HG02763 (cell line): Measurements from ENCODE around the gene ANKS1B.
"Not testable (repeated sequence)": the region's sequence is repeated elsewhere in the genome, so short reads cannot be mapped to it uniquely, and the experiment has no call there.

Experiments used
- ATAC-seq: cut with Tn5 transposase; IDR thresholded peaks from one replicate; pipeline ENCODE4 v1.9.1; 2021; ENCODE audit warnings: mild to moderate bottlenecking, moderate library complexity; ENCODE audit not compliant: unreplicated experiment

The ANKS1B gene

DNA sequence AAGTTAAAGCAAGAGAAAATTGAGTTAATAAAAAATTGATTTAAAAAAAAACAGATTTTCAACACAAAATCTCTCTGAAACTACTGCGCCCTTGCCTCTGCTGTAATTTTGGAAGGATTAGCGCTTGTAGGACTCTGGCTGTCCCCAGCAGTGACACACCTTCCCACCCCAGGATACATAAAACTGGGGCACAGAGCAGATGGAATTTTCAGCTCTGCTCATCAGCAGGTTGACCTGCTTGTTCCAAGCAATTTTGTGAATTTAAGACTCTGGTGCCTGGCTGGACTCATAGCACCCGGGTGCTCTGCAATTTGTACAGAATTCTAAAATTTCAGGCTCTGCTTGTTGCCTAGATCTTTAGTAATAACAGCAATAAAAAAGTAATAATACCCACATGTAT is 595.0 kb downstream of the ANKS1B start:
- ATAC-seq = no peak

DNA sequence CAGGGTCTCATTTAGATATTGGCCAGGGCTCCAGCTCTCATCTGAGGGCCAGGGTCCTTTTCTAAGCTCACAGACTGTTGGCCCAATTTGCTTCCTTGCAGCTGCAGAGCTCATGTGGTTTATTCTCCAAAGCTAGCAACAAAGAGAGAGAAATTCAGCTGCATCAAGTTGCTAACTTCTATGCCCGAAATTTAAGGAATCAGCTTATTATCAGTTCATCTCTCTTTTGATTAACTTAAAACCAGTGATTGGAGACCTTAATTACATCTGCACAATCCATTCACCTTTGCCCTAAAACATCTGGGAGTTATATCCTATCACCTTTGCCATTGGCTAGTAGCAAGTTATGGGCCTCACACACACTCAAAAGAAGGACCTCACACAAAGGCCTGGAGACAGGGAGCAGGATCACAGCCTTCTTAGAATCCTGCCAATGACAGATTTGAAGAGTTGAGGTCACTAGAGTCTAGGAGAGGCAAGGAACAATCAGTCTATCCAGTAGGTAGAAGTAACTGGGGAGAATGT is 596.0 kb downstream of the ANKS1B start:
- no peak for ATAC-seq

DNA sequence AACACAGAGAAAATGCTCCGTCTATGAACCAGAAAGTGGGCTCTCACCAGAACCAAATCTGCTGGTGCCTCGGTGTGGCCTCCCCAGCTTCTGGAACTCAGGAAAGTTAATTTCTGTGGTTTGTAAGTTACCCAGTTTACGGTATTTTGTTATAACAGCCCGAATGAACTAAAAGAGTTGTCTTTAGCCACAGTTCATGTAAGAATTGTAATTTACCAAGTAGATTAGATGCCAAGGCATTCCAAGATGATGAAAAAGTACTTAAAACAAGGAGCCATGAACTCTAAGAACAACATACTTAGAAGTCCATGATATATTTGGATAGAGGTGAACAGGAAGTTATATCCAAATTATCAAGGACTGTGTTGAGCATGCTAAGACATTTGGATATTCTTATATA is 597.1 kb downstream of the ANKS1B start:
- ATAC-seq = no peak

DNA sequence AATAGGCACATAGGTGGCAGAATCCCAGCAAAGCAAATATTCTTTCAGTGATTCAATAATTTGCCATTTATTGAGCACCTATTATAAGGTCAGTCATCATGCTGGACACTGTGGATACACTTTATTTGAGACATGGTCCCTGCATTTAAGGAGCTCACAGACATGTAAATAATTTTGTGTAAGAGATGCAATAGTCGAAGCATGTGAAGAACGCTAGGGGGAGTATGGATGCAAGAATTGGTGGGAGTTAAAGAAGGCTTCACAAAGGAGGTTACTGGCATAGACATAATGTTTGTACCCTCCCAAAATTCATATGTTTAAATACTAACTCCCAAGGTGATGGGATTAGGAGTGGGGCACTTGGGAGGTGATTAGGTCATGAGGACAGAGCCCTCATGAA is 597.8 kb downstream of the ANKS1B start:
- no peak for ATAC-seq

DNA sequence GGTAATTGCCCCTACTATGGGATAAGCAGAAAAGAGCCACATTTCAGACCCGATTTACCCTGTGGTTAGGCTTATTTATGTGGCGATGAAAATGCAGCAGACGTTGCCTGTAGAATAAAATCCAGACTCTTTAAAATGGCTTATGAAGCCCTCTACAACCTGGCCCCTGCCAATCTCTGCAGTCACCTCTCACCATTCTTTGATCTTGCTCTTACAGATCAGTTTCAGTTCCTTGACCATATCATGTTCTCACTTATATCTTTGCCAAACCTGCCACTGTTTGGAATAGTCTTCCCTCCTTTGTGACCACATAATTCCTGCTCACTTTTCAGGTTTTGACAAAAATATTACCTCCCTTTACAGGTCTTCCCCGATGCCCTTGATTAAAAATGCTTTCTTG is 601.5 kb downstream of the ANKS1B start:
- ATAC-seq = no peak

DNA sequence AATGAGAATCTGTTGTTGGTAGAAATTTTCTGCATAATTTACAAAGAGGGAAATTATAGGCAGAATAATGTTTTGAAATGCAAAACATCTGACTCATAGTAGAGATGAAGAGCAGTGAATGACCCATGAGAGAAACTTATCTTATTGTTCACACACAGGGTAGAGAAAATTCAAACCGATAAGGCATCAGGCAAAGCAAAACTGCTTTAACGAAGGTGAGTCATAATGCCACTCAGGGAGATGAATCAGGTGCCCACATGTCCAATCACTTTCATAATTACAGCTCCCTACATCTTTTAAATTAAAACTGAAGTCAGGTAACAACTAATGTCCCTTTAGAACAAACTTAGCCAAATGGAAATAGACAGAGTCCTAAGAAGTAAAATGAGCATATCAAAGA is 602.7 kb downstream of the ANKS1B start:
- peak; percentile 77 for ATAC-seq

DNA sequence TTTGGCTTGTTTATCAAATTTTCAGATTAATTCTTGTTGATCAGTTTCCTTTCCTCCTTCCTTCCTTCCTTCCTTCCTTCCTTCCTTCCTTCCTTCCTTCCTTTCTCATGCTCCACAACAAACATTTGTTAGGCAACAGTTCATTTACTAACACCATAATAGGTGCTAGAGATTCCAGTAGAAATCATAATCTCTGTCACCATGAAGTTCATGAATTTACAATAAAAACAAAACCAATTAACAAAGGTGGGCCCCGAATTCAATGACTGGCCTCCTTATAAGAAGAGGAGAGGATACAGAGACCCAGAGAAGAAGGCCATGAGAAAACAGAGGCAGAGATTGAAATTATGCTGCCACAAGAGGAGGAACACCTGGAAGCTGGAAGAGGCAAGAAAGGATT is 604.0 kb downstream of the ANKS1B start:
- no peak for ATAC-seq

DNA sequence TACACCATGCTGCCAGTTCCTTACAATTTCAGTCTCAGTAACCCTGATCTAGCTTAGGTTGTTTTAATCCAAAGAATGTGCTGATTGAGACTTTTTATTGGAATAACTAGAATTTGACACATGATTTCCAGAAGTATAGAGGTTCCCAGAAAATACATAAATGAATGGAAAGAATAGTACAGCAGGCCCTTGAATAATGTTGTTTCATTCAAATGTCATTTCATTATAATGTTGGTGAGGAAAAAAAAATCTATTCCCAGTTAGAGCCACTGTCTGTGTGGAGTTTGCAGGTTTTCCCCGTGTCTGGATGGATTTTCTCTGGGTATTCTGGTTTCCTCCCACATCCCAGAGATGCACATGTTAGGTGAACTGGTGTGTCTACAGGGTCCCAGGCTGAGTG is 610.7 kb downstream of the ANKS1B start:
- ATAC-seq = no peak

DNA sequence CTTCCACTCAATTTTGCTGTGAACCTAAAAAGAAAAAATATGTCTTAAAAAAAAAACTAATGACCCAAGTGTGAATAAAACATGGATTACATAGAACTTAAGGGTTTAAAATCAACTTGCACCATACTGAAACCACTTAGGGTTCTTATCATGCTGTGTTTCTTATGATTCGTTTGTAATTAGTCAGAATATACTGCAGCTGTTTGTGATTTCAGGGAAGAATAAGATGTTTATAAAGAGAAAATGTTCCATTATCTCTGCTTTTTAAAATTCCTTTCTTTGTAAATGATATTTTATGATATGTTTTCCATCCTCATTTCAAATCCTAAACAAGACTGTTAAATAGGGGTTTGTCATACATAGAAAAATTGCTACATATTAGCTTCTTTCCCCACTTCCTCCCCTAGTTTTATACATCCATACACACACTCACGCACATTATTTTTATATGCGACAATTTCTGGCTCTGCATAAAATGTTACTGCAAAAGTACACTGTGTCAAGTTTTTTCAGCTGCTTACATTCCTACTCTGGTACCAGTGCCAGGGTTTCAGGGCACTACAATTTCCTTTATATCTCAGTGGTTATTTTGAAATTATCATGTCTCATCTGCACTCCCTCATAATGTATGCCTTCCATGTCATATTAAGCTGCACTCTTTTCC is 612.3 kb downstream of the ANKS1B start:
- no peak for ATAC-seq

DNA sequence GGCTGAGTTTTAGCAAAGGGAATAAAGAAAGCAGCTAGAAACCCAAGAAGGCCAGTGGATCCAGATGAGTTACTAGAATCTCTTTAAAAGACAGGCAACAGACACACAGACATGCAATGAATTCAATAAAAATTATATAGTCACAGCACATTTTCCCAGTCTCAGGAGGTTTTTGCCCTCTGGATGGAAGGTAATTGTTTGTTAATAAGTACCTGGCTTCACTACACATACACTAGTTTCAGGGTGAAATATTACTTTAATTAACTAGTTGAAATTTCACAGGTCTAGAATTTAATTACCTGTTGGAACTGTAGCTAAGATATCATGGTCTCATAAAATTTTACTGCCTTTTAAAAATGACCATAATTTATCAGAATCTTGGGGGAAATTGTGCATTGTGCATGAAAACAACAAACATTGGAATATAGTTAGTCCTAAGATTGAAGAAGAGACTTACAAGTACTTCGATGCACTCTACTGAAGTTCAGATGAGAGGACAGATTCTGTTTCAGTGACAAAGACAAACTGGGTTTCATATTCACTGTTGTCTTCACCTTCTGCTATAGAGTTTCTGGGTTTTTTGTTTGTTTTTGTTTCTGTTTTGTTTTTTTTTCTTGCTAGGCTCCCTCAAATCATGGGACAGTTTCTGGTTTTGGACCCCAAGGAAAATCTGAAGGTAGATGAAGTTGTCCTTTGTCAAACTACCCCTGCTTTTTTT is 614.2 kb downstream of the ANKS1B start:
- no peak for ATAC-seq

DNA sequence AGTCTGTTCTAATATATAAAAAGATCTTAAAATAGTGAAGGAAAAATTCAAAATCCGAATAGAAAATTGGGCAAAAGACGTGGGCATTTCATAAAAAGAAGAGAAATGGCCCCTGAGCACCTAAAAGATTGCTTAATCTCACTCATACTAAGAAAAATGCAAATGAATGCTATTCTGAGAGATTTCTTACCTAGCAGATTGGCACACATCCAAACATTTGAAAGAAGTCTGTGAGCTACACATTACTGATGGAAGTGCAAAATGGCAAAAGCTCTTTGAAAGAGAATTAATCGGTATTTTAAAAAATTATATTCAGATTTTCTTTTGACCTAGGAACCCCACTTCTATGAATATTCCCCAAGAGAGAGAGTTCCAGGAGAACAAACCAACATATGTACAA is 617.6 kb downstream of the ANKS1B start:
- no peak for ATAC-seq

DNA sequence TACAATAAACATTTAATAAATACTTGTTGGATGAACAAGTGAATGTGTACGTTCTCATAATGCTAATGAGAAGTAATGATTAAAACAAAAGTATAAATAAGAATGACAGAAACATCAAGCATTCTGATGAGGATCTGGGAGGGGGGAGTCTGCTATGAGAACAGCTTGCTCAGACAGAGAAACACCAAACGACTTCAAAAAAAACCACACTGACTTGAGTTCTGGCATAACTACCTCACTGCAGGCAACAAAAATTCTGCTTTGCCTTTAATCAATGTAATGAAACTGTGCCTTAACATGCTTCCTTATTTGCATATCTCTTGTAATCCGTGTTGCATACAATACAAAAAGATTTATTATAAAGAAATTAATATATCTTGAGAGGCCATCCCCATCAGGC is 632.5 kb downstream of the ANKS1B start:
- ATAC-seq = no peak

DNA sequence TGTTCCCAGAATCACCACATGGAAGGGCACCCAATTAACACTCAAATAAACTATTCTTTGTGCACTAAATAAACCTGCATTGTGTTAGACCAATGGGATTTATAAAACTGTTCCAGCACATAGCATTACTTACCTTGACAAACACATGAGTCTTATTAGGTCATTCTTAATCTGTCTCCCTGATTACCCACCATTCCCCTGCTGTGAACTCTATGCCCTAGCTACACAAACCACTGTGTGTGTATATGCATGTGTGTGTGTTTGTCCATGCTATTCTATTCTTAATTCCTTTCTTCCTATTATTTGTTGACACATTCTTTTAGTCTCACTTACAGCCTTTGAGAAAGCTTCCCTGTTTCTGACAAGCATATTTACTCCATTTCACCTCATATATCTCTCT is 640.8 kb downstream of the ANKS1B start:
- no peak for ATAC-seq

DNA sequence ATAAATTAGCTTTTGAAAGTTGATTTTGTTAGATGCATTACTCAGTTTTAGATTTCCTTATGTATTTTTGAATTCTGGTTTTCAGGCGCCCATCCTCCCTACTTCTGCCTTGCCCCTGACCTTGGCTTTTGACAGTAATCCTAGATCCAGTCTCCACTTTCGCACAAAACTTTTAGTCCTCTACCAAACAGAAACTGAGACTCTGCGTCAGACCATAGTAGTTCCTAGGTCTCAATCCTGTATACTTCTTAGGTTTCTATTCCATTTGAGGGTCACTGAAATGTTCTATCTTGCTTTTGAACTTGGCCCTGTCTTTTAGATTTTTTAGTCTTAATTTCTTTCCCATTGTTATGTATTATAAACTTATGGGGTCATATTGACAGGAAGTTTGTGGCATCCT is 645.1 kb downstream of the ANKS1B start:
- ATAC-seq = no peak

DNA sequence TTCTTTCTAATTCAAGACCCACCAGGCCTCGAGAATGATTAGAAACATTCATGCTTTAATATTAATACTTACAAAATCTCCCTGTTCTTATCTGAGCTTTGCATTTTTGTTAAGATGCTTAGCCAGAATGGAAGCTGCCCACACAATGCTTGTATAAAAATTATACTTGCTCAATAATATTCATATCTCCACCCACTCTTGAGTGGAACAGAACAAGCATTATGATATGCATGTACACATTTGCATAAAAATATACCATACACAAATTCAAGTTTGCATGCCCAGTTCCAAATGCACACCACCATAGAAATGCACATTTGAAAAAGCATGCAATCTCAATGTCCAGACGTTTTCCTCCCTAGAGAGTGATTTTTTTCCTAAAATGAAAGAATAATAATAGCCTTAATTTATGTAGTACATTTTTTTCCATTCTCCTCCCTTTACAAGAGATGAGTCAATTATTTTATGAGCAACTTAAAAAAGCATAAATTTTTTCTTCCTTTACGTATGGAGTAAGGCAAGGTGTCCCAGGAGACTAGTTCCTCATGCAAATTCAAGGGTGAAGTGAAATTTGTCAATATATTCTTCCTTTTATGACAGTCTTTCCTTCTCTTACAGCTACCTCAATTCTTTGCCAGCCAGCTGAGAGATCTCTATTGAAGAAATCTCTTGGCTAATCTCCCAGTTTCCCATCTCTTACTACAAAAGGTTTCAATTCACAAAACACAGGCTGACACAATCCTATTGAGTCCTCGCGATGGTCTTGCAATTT is 650.3 kb downstream of the ANKS1B start:
- no peak for ATAC-seq

DNA sequence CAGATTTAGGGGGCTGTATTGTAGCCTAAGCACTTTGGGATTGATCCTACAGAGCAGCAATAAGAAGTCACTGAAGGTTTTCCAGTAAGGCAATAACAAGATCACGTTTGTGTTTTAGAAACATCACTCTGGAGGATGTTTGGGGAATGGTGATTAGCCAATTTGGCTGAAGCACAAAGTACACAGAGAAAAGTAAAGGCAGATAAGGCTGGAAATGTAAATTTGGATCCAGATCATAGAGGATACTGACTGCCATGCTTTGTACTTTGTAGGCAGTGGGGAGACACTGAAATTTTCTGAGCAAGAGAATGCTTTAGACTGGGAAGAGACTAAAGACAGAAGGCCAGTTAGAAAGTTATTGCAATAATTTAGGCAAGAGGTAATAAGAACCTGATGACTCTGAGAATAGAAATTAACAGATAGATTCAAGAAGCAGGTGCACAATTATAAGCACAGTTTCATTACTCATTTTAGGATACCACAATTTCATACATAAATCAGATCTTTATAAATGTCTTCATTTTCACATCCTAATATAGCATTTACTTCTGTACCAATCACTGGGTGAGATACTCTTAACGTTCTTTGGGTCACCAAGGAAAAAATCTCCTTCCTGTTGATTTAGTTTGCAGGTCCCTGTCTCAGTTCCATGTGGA is 651.7 kb downstream of the ANKS1B start:
- ATAC-seq = no peak

DNA sequence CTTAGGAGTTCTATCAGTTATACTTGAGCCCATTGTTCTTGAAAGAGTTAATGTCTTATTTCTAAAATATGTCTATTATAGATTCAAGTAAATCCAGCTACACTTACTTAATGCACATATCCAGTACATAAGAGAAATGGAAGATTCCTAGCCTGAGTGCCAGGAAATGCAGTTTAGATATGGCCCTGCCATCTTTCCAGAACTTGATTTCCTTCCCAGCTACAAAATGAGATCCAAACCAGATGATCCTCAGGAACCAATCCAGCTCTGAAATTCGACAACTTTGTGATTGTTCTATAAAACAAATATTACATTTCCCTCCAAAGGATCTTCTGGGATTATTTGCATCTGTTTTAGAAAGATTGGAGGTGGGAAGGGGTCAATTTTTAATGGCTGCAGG is 654.5 kb downstream of the ANKS1B start:
- no peak for ATAC-seq

DNA sequence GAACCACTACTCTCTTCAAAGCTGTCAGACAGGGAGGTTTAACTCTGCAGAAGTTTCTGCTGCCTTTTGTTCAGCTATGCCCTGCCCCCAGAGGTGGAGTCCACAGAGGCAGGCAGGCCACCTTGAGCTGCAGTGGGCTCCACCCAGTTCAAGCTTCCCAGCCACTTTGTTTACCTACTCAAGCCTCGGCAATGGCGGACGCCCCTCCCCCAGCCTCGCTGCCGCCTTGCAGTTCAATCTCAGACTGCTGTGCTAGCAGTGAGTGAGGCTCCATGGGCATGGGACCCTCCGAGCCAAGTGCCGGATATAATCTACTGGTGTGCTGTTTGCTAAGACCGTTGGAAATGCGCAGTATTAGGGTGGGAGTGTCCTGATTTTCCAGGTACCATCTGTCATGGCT is 663.5 kb downstream of the ANKS1B start:
- not testable (repeated sequence) for ATAC-seq

DNA sequence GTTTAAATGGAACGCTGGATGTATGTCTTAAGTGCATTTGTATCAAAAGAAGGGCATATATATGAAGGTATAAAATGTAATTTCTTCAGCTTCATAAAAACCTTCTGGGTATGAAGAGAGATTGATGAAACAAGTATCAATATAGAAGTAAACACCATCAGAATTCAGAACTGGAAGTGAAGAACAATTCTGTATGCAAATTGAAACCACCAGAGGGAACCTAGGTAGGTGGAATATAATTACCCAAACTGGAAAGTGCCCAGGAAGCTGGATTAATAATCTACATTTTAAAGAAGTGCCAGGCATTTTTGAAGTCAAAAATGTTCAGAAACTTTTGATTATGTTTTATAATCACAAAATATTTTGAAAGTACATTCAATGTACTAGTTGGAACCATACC is 673.4 kb downstream of the ANKS1B start:
- ATAC-seq = no peak

DNA sequence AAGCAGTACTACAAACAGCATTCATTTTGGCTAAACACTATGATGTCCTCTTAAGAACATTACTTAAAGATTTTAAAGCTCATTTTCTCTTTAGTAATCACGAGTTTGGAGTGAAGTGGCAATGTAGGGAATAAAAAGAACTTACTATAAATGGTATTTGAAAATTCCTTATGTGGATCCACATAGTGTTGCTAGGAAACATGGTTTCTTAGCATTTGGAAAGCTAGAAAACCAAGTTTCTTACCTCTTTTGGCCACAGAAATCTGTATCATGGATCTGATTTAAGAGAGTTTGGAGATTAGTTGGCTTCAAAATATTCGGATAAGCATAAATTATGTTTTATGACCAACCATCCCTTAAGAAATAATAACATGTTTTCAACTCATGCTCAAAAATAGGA is 674.9 kb downstream of the ANKS1B start:
- ATAC-seq = no peak

DNA sequence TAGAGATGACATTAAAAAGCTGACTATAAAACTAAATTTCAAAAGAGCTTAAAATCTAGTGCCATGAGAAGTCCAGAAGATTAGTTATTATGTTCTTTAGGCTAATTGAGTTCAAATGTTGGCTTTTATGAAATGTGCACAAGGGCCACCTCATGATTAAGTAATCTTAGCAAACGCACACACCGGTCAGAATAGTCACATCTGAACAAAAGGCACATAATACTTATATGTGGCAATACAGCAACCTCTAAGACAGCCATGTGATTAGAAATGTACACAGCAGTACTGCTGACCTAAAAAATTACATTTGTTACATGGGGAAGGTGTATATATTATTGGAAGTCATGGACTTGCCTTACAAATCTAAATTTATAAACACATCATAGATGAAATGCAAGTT is 681.9 kb downstream of the ANKS1B start:
- ATAC-seq = no peak
